DMS114 treated with DMSO at 0.1 percent for 48 hours (cell line): ENCODE results near the gene PALD1.

Experiments
- DNase-seq: peaks from one replicate; lab custom pipeline; 2025; ENCODE audit not compliant: unreplicated experiment; lab: John Stamatoyannopoulos, UW

Gene PALD1

DNA sequence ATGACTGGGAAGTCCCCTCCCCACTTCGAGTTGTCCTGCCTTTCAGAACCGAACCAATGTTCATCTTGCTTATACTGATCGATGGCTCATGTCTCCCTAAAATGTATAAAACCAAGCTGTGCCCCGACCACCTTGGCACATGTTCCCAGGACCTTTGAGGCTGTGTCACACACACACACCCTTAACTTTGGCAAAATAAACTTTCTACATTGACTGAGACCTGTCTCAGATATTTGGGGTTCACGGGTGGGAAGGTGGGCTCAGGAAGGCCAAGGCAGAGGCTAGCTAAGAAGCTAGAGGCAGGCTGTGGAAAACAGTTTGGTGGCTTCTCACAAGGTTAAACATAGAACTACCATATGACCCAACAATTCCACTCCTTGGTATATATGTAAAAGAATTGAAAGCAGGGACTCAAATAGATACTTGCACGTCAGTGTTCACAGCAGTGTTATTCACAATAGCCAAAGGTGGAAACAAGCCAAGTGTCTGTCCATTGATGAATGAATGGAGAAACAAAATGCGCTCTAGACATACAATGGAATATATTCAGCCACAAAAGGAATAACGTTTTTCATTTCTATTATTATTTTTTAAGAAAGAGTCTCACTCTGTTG is 108.6 kb downstream of the PALD1 start:
- no peak for DNase-seq

DNA sequence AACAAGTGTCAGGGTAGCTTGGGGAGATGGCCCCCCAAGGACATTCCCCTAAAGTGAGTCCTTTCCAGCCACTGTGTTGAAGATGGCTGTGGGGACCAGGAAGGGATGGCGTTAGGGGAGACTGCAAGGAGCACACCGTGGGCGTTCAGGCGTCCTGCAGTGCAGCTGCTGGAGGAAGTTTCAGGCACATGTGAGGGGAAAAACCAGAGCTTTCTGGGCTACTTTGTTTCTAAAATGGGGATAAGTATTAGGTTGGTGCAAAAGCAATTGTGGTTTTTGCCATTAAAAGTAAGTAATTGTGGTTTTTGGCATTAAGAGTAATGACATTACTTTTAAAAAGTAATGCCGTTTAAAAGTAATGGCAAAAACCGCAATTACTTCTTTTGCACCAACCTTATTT is 109.7 kb downstream of the PALD1 start:
- DNase-seq, result no peak

DNA sequence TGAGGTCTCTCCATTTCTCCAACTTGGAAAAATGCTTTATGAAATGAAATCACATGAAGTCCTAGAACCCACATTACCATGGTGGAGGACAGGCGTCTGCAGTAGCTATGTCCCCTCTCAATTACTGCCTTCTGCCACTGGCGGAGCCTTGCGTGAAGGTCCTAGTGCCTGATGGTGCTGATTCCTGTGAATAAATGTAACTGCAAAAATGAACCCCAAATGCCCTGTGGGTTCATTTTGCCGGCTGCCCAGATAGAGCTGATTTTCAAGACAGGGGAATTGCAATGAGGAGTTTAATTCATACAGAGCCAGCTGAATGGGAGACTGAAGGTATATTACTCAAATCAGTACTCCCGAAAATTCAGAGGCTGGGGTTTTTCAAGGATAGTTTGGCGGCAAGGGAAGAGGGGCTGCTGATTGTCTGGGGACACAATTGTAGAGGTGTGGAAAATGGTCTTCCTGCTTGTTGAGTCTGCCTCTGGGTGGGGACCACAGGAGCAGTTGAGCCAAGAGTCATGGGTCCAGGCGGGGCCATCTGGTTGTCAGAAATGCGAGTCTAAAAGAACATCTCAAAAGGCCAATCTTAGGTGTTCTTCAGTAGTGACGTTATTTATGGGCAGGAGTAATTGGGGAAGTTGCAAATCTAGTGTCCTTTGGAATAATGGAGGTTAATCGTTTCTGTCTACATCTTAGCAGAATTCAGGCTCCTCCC is 110.4 kb downstream of the PALD1 start:
- DNase-seq, result no peak

DNA sequence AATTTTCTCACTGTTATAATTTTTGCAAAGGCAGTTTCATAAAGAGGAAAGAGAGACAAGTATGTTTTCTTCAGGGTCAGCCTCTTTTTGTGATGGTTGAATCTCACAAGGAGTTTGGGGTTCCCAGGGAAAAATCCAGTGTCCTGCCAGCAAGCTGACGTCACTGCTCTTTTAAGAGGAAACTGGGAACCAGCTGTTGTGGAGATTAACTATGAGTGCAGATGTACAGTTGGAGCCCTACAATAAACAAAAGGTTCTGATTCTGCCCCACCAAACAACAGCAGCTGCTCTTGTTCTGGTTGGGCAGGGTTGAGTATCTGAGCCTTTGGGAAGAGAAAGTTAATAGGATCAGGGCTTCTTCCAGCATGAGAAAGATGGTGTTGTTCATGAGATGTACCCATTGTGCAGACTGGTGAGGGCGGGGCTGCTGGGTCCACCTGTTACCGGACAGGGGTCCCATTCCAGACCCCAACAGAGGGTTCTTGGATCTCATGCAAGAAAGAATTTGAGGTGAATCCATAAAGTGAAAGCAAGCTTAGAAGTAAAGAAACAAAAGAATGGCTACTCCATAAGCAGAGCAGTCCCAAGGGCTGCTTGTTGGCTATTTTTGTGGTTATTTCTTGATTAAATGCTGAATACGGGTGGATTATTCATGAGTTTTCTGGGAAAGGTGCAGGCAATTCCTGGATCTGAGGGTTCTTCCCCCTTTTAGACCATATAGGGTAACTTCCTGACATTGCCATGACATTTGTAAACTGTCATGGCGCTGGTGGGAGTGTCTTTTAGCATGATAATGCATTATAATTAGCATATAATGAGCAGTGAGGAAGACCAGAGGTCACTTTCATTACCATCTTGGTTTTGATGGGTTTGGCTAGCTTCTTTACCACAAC is 111.4 kb downstream of the PALD1 start:
- DNase-seq, result no peak

DNA sequence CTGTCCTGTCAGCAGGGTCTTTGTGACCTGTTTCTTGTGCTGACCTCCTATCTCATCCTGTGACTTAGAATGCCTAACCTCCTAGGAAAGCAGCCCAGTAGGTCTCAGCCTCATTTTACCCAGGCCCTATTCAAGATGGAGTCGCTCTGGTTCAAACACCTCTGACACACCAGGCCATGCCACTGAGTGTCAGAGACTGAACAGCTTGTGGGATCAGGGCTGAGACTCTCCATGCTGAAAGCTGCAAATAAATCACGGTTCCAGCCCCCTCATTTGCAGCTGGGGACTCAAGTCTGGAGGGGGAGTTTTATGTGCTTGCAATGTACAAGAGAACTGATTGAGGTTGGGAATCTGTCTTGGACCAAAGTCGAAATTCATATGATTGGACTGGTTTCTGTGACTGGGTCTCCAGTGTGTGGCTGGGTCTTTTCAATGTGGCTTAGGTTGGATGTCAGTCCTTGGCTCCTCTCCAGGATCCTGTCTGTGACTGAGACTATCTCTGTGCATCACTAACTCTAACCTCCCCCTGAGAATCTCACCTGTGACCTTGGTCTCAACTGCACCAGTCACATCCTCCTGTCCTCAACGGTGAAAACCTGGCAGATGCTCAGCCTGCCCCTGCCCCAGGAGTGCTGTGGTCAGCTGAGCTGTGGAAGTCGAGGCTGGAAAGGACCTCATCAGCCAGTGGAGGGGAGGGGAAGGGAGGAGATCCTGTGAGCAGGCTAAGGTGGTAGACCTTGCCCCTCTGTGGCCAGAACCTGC is 112.3 kb downstream of the PALD1 start:
- no peak for DNase-seq

DNA sequence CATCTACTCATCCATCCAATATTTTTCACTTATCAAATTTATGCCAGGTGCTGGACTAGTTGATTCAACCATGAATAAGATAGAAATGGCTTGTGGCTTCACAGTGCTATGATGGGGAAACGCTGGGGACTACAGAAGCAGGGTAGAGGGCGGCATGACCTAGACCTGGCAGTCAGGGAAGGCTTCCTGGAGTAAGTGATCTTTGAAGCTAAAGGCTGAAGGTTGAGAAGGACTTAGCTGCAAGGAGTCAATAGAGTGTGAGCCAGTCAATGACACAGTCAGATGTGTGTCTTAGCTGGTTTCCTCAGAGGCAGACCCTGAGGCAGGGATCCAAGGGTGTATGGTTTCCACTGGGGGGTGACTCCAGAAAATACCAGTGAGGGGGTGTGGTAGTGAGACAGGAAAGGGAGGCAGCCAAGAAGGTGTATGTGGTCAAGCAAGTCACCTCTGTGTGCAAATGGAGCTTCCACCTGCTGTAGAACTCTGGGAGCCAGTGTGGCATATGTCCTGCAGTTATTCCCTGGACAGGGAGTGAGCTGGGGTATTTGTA is 113.7 kb downstream of the PALD1 start:
- no peak for DNase-seq

DNA sequence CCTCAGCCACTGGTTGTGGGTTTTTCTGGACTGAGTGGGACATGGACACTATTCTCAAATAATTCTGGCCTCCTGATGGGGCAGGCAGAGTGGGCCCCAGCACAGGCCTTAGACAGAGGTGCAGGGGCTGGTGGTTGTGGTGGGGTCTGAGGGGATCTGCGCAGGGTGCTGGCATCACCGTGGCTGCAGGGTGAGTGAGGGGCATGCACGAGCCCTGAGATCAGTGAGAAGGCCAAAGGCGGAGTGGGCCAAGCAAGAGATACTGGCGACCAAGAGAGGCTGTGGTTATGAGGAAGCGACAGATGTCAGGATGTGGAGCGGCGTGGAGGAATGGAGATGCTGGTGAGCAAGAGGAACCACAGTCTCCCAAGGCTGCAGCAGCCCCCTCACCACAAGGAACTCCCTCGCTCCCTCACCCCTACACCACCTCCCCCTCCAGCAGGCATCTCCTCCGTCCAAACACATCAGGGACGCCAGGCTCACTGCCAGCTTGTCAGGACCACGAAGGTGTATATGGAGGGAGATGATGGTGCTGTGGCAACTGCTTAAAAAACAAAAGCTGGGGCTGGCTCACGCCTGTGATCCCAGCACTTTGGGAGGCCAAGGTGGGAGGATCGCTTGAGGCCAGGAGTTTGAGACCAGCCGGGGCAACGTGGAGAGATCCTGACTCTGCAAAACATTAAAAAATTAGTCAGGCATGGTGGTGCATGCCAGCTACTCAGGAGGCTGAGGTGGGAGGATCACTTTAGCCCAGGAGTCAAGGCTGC is 114.4 kb downstream of the PALD1 start:
- DNase-seq, result no peak

DNA sequence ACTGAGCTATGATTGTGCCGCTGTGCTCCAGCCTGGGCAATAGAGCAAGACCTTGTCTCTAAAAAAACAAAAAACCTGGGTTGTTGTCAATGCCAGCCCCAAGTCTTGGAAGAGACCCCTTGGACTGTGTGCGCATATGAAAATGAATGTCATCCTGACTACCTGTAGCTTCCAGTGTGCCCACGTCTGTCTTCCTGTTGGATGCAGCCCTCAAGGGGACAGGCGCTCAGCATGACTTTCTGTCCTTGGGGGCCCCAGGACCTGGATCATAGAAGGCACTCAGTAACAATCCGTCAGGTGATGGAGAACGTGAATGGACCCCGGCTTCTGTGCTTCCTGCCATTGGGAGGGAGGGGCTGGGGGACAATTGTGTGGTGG is 114.9 kb downstream of the PALD1 start:
- DNase-seq, result no peak

DNA sequence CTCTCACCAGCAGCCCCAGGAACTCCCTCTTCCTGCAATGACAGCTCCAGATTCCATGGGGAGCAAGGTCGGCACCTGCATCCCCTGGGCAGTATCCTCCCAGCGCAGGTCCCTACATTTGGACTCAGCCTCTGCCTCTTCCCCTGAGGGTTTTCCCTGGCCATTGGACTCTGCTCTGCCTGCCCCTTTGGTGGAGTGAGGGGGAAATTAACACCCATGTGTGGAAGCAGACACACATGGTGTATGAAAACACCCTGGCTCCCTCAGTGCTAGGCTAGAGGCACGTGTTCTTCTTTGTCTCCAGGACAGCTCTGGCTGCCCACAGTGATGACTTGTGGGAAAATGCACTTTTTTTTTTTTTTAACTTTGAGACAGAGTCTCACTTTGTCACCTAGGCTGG is 115.6 kb downstream of the PALD1 start:
- no peak for DNase-seq

DNA sequence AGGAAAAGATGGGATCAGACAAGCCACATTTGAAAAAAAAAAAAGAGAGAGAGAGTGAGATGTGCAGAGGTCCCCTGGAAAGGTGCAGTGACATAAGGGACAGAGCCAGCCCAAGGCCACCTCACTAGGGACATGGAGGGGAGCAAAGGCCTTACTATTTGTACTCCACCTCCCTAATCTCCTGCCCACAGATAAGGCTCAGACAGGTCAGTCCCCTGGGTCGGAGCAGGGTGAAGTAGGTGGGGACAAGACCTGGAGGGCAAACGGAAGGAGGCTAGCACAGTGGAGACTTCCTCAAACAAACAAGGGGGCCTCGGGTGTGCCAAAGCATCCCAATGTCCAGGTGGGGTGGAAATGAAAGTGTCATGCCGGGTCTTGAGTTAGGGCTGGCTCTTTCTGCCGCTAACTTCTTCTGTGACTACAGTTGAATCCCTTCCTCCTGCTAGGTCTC is 117.0 kb downstream of the PALD1 start:
- no peak for DNase-seq

DNA sequence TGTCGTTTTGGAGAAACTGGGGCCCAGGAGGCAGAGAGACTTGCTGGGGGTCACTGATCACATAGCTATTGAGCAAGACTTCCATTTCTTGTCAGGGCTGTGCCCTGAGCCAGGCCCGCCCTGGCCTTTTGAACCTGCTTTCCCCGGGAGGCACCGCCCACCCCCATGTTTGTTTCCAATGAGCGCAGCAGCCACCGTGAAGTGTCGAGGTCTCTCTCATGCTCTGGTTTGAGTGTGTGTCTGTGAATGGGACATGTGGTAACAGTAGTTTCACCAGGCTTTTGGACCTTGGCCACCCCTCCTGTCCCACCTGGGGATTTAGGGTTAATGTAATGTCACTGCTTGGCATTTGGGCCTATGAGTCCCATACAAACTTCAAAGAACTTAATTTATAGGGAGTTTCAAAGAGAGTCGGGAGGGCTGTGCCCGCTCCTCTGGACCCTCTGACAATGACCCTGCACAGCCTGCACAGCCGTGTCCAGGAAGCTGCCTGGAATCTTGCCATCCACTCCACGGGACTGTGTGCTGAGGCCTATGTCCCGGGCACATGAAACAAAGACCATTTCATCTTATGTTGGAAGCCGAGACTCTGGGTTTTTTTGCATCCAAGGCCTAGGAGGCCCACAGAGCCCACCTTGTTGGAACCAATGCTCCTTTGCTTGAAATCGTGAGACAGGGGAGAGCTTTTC is 117.7 kb downstream of the PALD1 start:
- DNase-seq, result no peak

DNA sequence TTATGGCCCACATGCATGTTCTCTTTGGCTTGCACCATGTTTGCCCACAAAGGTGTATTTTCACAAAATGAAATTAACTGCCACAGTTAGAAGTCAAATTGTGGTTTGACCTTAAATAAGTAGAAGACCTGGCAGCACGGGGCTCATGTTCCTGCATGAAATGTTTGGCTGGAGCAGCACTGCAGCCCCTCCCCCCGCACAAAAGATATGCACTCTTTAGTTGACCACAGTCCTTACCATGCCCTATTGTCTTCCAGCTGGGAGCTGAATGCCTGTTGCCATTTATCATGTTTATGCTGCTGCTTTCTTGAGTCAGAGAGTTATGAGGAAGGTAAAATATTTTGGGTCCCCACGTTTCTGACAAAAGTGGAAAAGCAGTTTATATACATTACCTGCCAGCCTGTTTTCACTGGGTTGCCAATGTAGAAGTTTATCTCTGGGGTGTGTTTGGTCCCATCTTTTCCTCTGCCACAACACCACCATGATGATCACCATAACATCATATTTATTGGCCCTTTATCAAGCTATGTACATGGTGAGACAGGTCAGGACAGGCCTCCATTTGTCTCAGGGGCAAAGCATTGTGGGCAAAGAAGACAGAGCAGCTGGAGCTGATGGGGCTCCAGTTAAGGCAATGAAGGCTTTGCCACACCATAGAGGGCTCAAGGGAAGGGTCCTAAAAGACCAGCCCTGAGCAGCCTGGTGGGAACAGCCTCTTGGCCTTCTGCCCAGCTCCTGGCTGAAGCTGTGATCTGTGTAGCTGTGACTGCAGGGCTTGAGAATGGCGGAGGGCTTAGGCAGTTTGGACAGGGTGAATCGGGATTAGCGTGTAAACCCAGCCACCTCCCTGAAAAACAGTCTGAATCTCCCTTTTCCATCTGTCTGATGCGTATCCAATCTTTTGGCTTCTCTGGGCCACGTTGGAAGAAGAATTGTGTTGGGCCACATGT is 118.6 kb downstream of the PALD1 start:
- DNase-seq, result no peak

DNA sequence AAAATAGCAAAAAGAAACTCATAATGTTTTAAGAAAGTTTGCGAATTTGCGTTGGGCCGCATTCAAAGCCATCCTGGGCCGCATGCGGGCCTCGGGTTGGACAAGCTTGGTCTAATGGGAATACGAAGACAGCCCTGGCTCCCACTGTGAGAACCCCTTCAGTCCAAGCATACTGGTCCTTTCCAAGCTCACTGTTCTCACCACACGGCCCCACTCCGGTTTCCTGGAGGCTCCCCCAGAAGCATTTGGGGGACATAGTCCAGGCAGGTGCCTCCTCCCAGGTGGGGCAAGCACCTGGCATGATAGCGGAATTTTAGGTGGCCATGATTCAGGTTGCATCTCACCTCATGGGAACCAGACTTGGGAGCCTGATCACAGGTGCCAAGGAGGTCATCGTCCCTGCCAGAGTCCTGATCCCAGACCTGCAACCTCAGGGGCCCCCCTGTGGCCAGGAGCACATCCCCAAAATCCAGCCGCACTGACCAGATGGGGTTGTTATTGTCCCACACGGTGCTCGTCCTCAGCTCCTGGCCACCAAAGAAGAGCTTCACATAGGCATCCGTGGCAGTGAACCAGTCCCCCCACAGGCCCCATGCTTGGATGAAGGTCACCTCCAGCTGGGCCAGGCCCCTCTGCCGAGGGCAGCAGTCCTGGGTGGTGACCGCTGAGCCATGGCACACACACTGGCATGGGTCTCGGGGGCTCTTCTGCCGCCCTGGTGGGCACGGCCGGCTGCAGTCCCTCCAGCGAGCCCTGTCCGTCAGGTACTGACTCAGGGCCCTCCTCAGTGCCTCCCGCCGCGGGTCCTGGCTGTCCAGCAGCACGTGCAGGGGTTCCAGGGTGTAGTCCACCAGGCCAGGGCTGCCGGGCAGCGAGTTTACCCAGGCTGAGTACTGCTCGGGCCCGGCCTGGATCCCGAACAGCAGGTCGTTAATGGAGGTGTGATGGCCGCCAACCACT is 119.6 kb downstream of the PALD1 start:
- DNase-seq, result no peak

DNA sequence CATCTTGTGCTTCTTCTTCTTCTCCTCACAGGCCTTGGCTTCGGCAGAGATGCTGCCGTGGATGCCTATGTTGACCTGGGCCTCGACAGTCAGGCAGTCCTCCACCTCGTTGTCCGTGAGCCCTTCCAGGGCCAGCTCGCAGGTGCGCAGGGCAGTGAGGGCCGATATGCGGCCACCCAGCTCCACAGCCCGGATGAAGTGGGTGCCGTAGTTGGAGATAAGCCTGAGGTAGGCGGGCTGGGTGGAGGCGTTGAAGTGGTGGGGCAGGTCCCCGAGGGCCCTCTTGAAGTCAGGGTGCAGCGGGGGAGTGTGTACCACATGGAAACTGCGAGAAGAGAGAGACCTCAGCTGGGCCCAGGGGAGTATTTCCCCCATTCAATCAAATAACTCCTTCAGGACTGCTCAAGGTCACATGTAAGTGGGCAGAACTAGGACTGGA is 120.3 kb downstream of the PALD1 start:
- DNase-seq, result no peak

DNA sequence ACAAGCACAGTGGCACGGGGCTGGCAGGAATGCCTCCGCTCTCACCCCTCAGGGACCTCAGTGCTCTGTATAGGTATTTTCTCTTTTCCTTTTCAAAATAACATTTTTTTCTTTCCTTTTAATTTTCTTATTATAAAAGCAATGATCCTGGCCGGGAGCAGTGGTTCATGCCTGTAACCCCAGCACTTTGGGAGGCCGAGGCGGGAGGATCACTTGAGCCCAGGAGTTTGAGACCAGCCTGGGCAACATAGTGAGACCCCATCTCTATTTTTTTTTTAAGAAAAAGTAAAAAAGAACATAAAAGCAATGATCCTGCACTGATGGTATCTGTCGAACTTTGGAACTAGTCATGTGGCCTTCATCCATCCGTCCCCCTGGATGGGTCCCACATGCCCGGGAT is 120.8 kb downstream of the PALD1 start:
- DNase-seq, result no peak

DNA sequence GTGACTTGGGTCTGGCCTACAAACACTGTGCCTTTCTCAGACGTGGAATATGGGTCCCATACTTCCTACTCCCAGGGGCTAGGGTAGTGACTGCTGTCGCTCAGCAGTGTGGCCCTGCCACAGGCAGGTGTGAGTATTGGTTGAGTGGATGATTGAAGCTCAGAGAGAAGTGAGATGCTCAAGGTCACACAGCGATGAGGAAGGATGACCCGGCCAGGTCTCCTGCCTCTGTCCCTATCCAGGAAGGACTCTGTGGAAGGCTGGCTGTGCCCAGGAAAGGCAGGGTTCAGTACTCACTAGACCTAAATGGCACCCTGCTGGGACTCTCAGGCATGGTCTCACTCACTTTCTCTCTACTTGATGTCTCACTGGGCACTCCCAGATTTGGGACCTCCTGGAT is 121.2 kb downstream of the PALD1 start:
- DNase-seq, result no peak
